SK-N-SH treated with all-trans-retinoic acid at 6 μM for 48 hours (cell line): ENCODE data around the gene CCDC144A.
"Not testable (repeated sequence)": the region's sequence is repeated elsewhere in the genome, so short reads cannot be mapped to it uniquely, and the experiment has no call there.

Source experiments
- ATAC-seq: fragments of 200-7000 bp; cut with Tn5 transposase; 3 replicates; pipeline ENCODE4 v1.9.1; 2020; ENCODE audit warnings: mild to moderate bottlenecking, moderate library complexity

CCDC144A gene

DNA sequence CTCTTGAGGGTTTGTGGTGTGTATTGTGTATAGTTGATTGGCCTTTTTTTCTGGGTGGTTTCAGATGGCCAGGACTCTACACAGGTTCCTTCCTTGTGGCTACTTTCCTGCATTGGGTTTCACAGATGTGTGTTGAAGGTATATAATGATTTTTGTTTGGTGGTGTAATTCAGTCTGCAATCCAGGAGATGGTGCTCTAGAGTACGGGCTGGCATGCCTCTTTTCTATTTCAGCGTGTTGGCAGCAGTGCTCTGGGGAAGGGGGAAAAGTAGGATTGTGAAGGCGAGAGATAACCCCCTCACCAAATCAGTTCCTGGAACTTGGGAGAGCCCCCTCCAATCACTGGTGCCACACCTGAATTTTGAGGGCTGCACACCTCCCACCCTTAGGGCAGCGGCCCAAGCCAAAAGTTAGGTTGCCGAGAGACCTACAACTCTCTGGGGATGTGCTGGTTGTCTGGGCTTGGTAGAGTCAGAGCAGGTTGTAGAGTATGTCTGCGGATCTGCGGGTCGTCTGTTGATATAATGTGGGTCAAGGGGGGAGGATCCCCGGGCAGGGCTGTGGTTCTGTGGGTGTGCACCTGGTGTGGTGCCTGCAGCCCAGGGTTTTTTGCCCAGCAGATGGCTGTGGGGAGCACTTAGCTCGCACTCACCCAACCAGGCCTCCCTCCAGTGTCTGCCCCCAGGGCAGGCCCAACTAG, 61.3 kb downstream of the CCDC144A start:
- peak; percentile 77 for ATAC-seq

DNA sequence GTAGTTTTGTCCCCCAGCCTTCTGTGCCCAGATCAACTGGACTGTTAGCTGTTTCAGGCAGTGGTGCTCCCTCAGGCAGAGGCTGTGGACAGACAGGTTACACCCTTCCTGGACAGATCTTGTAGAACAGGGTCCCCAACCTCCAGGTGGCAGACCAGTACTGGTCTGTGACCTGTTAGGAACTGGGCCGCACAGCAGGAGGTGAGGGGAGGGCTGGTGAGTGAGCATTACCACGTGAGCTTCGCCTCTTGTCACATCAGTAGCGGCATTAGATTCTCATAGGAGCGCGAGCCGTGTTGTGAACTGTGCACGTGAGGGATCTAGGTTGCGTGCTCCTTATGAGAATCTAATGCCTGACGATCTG, 61.9 kb downstream of the CCDC144A start:
- not testable (repeated sequence) for ATAC-seq

DNA sequence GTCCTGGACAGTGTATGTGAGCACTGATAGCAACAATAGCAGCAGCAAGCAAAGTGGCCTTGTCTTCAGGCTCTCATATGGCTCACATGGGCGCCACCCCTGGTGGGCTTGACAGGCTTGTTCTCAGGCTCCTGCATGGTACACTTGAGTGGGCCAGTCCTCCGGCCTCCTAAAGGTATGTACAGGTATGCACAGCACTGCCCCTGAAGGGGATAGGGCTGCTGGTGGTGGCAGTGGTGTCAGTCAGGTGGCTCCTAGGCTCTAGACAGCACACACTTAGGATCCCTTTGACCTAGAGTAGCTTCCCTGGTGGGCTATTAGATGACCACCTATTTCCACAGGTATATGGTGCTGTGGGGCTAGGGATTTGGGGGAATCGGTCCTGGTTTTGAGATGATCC, 67.5 kb downstream of the CCDC144A start:
- not testable (repeated sequence) for ATAC-seq

DNA sequence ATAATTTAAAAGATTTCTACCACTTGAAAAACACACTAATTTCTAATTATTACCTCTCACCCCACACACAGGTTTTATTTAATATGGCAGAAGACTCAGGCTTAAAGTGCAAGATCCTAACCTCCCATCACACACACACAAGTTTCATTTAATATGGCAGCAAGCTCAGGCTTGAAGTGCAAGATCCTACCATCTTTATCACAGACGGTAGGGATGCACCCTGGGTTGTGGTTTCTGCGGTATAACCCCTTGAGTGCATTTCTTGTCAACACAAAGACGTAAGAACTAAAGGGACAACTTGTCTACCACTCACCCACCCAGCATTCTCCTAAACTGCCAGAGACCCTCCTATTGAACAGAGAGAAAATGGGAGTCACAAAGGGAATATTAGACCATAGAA, 68.1 kb downstream of the CCDC144A start:
- ATAC-seq, result not testable (repeated sequence)

DNA sequence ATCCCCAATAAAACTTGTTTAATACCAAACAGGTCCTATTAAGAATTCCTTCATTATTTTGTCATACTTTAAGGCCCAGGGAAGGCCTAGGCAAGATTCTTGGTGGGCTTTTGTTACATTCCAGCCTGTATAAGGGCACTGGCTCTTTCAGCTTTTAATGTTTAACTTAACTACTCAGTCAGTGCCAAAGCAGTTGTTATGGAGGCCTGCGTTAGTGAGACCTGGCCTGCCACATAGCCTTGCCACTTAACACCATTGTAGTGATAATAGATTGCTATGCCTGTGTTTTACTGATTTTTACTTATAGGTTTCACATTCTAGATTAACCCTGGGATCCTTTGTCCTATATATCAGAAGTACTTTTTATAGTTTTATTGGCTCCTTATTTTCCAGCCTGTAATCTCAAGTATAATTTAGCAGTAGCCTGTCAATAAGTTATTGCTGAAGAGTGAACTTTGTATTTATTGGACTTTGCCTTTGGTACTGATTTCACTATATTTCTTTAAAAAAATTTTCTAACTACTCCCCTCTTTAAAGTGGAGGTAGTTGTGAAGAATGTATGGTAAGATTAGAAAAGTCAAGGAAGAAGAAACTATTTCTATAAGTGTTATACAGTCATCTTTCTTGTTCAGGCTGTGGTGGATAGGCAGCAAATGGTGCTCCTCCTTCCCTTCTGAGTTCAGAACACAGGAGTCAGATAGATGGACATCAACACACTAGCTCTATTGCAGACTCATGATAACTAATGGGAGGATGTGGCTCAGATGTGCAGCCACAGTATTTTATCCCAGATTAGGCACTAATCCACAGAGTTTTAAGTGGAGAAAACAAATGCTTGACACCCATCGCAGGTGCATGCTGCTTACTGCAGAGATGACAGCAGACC, 78.5 kb downstream of the CCDC144A start:
- ATAC-seq, result not testable (repeated sequence)

DNA sequence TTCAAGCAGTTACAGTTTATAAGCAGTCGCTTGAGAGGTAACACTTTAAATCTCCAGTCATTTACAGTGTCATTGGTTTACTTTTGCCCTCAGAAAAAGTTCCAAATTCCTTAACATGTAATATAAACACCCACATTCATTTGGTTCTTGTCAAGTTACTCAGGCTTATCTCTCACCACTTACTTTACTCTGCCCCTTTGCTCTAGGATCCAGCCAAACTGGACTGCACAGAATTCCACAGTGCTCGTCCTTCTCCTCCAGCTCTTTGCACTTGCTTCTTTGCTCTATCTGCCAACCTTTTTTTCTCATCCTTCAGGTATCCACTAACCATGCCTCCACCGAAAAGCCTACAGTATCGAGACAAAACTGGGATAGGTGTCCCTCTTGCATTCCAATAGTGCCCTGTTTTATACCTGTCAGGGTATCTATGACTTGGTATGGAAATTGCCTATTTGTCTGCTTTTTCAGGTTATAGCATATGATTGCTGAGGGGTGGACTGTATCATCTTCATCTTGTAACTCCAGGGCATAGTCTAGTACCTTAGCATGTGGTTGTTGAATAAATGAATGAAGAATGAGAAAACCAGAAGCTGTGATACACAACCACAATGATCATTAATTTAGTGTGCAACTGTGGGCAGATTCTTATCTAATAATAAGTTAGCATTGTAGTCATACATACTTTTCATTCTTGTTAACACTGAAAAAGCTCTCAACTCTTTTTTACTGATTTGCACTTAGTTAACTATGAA, 82.5 kb downstream of the CCDC144A start:
- not testable (repeated sequence) for ATAC-seq

DNA sequence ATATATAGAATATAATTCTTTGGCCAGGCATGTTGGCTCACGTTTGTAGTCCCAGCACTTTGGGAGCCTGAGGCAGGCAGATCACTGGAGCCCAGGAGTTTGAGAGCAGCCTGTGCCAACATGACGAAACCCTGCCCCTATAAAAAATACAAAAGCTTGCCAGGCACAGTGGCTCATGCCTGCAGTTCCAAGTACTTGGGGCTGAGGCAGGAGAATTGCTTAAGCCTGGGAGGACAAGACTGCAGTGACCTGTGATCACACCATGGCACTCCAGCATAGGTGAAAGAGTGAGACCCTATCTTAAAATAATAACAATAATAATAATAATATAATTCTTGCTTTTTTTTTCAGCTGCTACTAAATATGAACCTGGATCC, 83.1 kb downstream of the CCDC144A start:
- not testable (repeated sequence) for ATAC-seq

DNA sequence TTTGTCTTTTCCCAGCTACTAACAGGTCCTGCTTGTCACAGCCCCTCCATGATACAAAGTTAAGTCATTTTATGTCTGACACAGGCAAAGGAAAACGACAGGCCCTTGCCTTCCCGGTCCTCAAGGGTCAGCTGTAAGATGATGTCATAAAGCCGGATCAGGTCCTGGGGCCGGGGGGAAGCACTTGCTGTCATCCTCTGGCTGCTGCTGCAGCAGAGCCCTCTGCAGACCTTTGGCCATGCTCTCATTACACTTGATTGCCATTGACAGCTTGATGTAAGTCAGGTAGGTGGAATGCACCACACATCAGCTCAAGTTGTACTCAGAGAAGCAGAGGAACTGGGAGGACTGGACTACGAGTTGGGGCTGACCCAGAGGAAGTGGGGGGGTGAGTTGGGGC, 97.8 kb downstream of the CCDC144A start:
- not testable (repeated sequence) for ATAC-seq

DNA sequence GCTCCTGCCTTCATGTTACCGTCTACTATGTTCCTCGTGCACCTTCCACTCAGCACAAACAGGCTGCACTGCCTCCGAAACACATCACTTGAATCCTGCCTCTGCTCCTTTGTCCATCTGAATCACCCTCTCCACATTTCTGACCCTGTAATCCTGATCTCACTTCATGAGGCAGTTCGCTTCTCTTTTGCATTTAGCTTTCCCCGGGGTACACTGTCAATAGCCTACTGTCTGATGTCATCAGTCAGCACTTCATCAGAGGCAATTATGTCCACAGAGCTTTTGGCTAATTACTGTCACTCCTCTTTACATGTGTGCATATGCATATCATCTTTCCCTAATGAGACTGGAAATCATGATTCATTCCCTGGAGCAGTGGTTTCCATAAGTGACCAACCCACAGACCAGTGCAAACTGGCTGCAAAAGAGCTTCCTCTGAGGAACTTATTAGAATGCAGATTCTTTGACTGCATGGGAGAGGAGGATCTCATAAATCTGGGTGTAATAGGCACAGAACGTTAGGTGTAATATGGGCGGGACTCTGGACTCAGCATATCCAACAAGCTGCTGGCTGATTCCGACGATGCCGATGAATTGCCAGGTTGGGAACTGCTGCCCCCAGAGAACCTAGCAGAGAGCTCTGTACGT, 99.0 kb downstream of the CCDC144A start:
- ATAC-seq, result peak; percentile 37; the same call in 2 of the 3 replicates

DNA sequence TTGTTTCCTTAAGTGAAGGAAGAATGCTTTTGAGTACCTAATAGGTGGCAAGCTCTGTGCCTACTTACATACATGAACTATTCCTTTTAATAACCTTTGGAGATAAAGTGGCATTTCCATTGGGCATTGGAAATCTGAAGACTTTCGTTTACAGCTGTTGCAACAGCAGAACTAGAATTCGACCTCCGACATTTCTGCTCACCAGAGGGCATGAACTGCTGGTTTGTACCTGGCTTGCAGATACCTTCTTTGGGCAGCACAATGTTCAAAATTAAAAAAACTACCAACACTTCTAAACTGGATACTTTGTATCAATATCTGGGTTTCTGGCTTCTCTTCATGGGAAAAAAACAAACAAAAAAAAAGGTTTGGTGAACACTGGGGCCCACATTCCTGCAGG, 99.6 kb downstream of the CCDC144A start:
- not testable (repeated sequence) for ATAC-seq

DNA sequence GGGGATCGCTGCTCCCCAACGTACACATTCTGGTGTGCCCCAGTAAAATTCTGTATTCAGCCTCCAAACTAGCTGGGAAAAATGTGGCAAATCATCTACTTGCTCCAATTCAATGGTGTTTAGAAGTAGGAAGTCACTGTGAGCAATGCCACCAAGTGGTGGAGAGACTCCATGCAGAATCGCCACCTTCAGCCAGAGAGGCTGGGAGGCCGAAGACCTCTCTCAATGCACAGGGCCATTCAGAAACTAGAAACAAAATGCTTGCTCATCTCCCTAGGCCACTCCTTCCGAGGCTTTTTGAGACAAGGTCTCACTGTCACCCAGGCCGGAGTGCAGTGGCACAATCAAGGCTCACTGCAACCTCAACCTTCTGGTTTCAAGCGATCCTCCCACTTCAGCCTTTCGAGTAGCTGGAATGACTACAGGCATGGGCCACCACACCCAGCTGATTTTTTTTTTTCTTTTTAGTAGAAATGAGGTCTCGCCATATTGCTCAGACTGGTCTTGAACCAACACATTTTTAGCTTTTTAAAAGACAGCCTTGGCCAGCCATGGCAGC, 100.4 kb downstream of the CCDC144A start:
- peak; percentile 54; the same call in 1 of the 3 replicates for ATAC-seq

DNA sequence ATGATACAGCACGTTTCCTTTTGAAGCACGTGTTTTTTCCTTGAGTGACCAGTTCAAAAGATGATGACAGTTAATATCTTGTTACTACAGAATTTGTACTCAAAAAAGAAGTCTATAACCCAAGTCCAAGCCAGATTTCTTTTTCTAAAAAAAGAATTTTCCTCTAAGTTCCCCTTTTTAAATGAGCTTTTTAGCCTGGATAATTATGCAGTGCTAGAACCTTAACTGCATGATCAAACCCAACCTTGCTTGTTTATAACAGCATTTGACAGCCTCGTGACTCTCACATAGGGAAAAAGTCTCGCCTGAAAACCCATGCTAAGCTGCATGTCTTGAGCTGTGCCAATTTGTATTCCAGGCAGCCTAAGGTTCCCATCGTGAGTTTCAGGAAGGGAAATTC, 104.2 kb downstream of the CCDC144A start:
- not testable (repeated sequence) for ATAC-seq

DNA sequence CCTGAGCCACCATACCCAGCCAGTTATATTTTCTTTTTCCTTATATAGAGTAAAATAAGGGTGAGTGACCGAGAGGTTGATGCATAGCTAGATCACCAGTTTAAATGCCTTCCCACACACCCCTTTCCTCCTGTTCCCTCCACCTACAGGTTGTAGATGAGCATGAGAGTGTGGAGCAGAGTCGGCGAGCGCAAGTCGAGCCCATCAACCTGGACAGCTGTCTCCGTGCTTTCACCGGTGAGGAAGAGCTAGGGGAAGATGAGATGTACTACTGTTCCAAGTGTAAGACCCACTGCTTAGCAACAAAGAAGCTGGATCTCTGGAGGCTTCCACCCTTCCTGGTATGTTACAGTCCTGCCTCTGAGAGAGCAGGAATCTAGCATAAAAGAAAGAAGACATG, 105.9 kb downstream of the CCDC144A start:
- not testable (repeated sequence) for ATAC-seq

DNA sequence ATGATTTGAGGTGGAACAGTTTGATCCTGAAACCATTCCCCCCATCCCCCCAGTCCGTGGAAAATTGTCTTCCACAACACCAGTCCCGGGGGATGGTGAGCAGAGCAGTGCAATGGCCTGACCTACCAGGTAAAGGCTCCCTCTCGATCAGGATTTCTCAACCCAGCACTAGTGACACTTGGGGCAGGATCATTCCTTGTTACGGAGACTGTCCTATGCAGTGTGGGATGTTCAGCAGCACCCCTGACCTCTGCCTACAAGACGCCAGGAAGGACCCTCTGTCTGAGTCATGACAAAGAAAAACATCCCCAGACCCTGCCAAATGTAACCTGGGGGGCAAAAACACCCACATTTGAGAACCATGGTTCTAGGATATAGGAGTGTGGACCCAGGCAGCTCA, 114.8 kb downstream of the CCDC144A start:
- not testable (repeated sequence) for ATAC-seq

DNA sequence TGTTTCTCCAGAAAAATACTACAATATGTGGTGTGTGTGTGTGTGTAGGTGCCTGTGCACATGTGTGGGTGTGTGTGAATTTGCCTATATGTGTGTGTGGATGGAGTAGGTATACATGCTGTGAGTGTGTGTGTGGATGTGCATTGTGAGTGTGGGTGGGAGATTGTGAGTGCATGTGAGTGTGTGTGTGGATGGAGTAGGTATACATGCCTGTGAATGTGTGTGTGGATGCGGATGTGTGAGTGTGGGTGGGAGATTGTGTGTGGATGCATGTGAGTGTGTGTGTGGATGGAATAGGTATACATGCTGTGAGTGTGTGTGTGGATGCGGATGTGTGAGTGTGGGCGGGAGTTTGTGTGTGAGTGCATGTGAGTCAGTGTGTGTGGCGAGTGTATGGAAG, 116.6 kb downstream of the CCDC144A start:
- not testable (repeated sequence) for ATAC-seq

DNA sequence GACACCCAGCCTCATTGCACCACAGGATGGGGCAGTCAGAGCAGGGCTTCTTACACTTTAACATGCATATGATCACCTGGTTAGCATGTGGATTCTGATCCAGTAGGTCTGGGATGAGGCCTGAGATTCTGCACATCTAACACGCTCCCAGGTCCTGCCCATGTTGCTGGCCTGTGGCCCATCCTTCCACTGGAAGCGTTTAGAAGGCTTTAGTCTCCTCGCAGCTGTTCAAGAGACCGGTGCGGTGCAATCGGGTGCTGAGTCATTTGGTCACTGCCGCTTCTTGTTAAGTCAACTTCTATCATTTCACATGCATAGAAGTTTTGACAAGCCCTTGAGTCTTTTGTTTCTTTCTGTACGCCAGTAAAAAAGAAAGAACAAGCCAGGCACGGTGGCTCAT, 117.6 kb downstream of the CCDC144A start:
- ATAC-seq, result not testable (repeated sequence)

DNA sequence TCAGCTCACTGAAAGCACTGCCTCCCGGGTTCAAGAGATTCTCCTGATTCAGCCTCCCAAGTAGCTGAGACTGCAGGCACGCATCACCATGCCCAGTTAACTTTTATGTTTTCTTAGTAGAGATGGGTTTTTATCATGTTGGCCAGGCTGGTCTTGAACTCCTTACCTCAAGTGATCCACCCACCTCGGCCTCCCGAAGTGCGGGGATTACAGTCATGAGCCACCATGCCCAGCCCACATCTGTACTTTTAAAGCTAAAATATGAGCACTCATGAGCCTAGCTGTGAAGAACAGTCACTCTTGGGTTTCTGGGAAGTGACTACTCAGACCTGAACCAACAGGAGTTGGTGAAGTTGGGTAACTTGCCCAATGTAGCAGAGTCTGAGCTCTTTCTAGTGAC, 120.2 kb downstream of the CCDC144A start:
- not testable (repeated sequence) for ATAC-seq

DNA sequence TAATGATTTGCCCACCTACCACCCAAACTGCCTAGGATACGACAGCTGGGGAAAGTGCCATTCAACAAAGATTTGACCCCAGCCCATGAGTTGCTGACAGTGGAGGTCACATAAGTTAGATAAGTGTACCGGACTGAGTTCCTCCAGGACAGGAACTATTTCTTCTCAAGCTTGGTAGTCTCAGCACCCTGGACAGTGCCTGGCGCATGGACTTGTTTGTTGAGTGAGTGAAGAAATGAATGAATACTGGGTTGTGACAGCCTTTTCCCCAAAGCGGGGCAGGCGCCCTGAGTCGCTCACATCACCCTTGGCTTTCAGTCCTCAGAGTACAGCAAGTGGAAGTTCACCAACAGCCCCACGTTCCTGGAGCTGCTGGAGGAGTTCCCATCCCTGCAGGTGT, 122.1 kb downstream of the CCDC144A start:
- ATAC-seq, result not testable (repeated sequence)
